T-helper 1 cell treated with Interleukin-12 subunit alpha and Interleukin-12 subunit beta and Interleukin-4 antibody, amounts not matched to agents 30 ng/mL and 1 ng/mL, for 36 hours (primary cell): ENCODE results near the gene EHD4. TPM values are rescaled to one million over a fixed set of nuclear protein-coding genes. Genes with fewer than 3 reads are reported as not detected.

Experiments used
- intact Hi-C: fragments of 100-400 bp; cut with micrococcal nuclease; formaldehyde crosslinking; loops from one replicate; pipeline ENCODE4 v1.15.1; 2024
- total RNA-seq: library from RNA; stranded (reverse); gene quantifications from 2 replicates; pipeline ENCODE4 v1.2.3, GENCODE V29; 2022

The EHD4 gene
- total RNA-seq, result 35.8 and 36.8 TPM in 2 replicates

DNA sequence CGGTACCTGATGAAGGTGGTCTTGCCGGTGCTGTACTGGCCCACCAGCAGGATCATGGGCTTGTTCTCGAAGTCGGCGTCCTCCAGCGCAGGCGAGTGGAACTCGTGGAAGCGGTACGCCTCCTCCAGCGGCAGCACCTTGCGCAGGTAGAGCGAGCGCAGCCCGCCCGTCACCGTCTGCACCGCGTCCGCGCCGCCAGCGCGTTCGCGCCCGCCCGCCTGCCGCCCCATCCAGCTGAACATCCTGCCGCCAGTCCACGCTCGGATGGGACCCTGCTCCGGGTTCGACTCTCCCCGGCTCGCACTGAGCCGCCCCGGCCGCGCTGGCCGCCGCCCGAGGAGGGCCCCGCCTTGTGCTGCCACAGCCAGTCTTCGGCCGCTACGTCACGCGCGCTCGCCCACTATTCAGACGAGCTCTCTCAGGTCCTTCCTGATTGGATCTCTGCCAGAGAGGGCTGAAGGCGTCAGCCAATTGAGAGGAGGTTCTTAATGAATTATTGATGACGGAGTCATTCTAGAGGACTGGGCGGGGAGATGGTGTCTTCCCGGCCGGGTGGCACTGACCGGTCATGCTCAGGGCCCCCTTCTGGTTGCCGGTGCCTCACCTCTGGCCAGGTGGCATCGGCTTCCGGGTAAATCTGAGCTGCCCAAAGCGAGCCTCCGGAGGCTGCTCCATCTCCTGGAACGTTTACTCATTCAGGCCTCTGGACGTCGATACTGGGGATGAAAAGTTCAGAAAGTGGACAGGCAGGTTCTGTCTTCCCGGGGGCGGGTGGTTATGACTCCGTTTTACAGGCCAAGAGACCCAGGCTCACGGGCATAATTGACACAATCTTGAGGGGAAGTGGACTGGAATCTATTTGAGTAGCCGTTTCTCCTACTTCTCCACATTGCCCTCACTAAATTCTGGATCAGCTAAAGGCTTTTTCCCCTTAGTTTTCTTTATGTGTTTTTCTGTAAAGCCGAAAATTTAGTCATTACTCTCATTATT is at the start of gene EHD4:
EHD4 (minus strand) TSS at position 305 of the 990 bp plus-strand sequence; CDS start at position 242, 63 bp downstream.
- intact Hi-C loops, result loop anchor here (1.0 to 10.0 kb wide), 12 partner anchors 144 to 1212 kb away; partner anchors contain the start of genes CCNDBP1, CHAC1, GANC and INO80

DNA sequence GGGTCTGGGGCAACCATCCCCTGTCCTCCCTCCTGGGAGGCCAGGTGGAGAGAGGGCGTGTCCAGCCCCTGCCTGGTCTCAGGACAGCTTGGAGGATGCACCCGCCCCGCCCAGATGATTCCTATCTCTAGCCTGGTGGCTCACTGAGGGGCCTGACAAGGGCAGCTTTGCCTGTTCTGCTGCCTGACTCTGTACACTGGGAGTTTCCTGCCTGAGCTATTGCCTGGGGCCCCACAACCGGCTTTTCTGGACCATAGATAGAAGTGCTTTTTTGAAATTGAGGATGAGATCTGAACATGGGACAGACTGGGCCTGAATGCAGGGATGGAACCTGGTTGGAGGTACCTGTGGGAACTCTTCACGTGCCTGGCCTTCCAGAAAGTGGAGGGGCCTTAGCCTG is 49.2 kb upstream of the EHD4 start:
- intact Hi-C loops, result no loop called here

DNA sequence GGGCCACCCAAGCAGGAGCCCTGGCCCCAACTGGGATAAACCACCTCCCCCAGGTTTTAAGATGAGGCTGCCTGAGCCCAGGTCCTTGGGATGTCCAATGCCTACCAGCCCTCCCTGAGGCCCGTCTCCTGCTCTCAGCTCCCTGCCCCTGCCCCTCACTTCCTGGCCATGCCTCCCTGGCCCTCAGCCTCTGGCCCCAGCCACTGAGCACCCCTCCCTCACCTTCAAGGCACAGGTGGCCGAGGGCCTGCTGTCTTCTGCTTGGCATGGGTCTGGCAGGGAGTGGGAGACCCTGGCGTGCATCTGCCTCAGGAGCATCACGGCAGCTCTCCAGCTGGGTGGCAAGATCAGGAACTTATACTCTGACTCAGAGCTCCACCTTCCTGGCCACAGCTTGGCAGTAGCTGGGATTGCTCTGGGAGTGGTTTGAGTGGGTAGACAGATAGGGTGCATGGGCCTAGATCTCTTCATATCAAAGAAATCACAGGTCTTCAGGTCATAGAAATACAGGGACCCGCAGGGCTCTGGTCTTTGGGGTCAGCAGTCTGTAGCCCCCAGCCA is 48.4 kb upstream of the EHD4 start, which contains the start of gene PLA2G4E:
PLA2G4E (minus strand) TSS at position 330 of the 561 bp plus-strand sequence; CDS start at position 318, 12 bp downstream.
- intact Hi-C loops, result no loop called here

DNA sequence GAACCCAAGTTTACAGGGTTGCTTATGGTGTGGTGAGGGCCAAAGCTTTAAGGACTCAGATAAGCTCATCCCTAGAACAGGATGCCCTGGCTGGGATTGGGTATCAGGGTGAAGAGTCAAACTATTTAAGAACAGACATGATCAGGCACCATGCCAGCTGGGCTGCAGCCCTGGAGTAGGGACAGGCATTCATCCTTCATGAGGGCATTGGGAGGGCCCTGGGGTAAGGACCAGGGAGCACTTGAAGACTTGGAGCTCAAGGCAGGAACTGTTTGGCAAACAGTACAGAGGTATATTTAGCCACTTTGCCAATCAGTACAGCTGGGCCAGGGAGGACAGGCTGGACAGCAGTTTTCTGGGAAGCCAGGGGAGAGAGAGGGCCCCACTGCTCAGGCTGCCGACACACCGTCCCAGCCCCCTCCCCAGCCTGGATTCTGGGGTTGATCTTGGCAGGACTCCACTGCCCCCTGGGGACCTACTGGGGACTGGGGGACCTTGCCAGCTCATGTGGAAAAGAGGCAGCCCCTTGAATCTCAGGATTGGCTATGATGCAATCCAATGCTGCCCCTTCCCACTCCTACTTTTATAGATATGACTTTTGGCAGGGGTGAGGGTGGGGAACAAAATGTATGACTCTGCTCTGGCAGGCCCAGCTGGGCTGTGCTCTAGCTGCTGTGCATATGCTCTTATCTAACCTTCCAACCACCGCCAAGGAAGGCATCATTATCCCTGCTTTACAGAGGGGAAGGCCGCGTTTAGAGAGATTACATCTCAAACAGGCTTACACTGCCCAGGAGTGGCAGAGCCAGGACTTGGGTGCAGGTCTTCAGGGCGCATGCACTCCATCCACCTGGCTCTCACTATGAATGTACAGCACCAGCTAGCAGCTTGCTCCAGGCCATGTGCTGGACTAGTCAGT is 46.2 kb upstream of the EHD4 start:
- intact Hi-C loops, result no loop called here

DNA sequence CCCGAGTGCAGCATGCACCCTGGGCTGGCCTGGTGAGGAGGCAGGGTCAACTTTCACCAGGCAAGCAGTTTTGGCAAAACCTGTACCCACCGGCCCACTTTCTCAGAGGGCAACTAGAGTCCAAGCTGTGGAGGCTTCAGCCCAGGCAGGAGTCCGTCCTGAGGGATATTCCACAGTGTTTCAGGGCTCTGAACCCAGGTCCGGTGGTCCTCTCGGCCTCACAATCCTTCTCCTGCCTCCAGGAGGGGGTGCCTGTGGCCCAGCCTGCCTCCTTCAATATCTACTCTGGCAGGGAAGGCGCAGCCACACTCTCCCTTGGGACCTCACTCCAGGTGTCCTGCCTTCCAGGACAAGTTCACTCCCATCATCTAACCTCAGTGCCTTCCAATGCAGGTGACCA is 44.6 kb upstream of the EHD4 start:
- intact Hi-C loops, result no loop called here

DNA sequence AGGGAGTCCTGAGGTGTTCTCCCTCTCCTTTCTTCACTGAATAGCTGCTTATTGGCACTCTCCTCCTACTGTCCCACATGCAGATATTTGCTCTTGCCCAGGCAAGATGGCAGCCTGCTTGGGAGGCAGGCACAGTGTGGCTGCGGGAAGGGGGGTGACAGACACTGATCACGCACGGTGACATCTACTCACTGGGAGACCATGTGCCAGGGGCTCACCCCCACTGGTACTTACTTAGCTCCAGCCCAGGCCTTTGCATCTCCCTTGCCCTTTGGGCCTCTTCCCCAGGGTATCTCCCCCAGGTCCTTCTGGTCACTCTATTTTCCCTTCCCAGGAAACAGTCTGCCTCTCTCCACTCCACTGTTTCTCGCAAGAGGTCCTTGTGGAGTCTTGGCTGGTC is 42.0 kb upstream of the EHD4 start:
- intact Hi-C loops, result no loop called here

DNA sequence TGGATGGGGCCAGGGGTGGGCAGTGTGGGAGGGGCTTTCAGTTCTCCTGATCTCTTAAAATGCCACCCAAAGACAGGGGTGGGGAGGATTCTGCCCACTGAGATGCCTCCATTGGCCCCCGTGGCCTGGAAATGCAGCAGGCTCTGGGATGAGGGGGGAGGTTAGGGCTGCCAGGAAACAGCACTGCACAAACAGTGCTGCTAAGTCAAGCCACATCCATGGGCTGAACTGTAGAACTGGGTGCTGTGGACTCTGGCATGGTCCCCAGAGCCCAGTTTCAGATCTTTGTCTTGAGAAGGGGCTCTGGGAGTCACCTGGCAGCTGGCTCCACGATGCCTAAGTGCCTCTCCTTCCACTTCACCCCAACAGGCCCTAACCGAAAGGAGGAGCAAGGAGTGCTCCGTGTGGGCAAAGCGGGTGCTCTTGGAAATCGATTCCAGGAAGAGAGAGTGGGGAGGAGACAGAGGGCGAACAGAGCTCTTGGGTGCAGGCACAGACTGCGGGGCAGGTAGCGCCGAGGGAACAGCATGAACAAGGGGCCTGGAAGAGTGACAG is 40.6 kb upstream of the EHD4 start:
- intact Hi-C loops, result no loop called here

DNA sequence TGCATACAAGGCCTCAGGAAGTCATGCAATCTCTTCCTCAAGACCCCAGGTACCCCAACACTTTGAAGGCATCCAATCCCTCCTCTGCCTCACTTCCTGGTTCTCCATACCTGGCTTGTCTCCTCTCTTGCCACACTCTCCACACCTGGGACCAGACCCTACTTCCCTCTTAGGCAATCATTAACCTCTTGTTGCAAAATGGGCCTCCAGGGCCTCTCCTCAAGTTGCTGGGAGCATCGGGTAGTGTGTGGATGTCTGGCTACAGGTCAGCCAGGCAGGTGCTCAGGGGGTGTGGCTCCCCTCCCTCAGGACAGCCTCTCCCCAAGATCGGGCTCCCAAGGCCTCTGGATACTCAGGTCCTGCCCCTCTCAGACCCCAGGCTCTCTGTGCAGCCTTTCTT is 39.9 kb upstream of the EHD4 start:
- intact Hi-C loops, result no loop called here

DNA sequence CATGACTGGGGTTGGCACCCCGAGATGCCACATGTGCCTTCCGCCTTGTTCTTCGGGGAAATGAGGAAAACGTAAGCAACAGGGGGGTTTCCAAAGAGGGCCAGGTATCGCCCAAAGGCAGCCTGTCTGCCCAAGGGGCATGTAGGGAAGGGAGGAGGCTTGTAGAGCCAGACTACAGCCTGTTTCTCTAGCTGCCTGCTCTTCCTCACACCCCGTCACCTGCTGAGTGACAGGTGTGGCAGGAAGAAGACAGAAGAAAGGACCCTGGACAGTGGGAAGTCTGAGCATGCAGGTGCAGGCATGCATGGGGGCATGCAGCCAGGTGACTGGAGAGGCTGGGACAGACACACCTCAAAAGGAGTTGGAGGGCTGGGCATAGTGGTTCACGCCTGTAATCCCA is 38.7 kb upstream of the EHD4 start:
- intact Hi-C loops, result no loop called here

DNA sequence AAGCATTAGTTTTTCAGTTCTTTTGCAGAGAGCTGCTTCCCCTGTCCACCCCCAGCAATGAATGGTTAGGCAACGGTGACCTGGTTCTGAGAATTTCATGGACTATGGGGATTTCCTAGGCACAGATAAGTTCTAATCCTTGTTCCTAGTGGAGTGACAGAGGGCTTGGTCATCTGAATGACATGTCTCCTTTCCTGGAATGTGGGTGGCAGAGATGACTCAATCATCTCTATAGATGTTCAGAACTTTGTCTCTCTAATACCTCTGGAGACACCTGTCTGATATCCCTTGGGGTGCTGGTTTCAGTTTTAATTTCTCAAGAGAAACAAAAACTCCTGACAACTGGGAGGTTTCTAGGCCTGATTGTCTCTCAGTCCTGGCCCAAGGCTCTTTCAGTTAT is 38.1 kb upstream of the EHD4 start:
- intact Hi-C loops, result no loop called here

DNA sequence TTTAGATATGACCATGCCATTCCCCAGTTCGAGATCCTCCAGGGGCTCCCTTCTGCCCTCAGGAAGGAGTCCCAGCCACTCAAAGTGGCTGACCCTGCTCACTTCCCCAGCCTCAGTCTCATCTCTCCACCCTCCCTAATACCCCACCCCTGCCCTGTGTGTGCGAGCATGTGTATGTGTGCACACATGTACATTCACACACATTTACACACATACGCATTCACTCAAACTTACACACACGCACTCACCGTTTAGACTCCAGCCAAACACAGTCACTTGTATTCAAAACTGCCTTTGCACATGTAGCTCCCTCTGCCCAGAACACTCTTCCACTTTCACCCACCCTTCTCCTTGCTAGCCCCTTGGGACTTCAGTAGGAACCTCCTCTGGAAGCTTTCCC is 37.1 kb upstream of the EHD4 start:
- intact Hi-C loops, result no loop called here

DNA sequence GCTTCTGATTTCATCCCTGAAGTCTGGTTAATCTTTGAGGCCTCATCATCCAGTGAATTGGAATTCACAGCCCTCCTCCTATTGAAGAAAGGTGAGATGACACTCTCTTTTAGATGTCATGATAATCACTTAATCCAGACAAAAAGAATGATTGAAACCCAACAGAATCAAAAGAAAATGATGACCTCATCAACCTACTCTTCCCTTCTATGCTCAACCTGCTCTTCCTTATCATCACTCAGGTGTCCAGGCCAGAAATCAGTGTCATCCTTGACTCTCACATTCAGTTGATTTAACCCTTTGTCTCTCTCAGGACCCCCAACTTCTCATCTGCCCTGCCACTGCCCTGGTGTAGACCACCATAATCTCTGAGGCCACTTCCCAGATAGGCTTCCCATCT is 36.7 kb upstream of the EHD4 start:
- intact Hi-C loops, result no loop called here

DNA sequence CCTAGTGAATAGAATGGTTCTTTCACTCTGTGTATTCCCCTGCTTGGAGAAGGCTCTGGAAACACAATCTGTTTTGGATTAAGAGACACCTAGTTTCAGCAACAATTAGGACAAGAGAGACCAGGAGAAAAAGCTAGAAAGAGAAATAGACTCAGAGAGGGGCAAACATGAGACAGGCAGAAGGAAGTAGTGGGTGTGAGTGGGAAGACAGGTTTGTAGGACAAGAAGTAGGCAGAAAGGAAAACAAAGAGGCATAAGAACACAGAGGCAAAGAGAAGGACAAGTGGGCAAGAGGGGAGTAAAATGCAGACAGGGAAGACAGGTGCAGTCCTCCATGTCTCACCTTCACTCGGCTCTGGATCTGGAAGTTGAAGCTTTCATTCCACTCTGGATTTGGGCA is 35.0 kb upstream of the EHD4 start:
- intact Hi-C loops, result no loop called here

DNA sequence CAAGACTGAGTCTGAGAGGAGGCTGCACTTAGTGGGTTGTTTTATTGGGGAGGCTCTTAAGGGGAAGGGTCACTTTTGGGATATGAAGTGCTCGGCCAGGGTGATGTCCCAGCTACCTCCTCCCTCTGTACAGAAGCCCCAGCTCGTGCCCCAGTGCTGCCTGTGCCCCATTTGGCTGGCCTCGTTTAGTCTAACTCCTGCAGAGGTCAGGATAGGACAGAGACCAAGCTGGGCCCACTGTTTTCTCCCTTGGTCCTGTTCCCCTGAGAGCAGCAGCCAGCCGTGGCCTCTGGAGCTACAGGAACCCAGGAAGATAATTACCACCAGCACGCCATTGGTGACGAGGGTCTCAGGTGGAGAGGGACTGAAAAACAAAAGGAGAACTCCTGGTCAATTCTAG is 30.0 kb upstream of the EHD4 start:
- intact Hi-C loops, result no loop called here

DNA sequence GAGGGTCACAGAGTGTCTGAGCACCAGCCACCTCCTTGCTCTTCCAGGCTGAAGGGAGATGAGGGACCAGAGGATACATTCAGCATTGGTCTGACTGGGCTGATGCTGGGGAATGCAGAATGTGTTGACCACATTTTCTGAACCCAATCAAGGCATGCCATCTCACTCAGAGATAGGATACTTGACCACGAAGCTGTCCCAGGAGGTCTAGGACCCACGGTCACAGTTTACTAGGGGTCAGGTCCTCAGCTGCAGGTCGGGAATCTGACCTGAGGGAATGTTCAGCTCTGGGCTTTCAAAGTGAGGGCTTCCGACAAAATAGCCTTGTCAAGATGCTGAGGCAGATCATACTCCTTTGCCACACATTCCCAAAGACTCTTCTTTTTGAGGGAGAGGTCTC is 28.9 kb upstream of the EHD4 start:
- intact Hi-C loops, result no loop called here

DNA sequence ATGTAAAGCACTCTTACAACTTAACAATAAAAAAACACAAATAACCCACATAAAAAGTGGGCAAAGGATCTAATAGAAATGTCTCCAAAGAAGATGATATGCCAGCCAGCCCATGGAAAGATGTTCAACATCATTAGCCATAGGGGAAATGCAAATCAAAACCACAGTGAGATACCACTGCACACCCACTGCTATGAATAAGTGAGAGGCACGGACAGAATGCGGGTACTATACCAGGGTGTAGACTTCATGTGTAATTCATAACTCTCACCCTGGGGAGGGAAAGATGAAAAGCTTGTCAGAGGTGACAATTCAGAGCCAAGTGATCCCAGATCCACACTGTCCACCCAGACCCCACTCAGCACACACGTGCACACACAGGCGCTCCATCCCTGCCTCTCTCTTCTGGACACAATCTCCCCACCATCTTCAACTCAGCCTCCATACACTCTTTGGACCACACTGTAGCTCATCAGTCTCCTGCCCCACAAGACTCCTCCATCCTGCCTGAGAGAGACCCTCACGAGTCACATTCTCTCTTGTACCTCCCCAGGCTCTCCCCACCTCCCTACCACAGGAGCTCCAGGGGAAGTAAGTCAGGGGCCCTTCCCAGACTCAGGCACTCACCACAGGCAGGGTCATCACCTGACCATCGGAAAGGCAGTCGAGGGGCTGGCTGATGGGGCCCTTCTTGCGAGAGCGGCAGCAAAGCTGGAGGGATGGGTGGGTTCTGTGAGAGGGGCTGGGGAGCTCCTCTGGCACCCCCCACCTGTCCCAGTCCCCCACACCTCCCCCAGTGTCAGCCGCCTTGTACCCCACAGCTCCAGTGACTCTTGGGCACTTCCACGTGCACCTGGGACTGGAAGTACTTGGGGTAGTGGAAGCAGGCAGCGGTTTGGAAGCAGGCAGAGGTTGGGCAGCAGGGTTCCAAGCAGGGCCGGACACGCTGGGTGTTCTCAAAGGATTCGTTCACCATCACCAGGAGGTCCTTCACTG is 27.2 kb upstream of the EHD4 start:
- intact Hi-C loops, result no loop called here

DNA sequence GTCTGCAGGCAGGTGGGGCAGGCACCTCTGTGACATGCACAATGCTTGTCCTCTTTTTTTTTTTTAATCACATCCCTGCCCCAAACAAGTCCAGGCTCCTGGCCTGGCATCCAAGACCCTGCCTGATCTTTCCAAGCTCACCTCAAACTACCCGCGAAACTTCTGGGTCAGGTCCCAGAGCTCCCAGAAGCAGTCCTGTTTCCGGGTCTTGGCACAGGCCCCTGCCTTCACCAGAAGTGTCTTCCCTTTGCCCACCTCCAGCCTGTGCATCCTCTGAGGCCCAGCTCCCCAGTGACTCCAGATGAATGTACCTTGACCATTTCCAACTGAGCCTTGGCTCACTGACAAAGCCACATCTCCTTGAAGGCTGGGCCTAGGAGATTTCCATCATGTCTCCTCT is 25.5 kb upstream of the EHD4 start:
- intact Hi-C loops, result no loop called here

DNA sequence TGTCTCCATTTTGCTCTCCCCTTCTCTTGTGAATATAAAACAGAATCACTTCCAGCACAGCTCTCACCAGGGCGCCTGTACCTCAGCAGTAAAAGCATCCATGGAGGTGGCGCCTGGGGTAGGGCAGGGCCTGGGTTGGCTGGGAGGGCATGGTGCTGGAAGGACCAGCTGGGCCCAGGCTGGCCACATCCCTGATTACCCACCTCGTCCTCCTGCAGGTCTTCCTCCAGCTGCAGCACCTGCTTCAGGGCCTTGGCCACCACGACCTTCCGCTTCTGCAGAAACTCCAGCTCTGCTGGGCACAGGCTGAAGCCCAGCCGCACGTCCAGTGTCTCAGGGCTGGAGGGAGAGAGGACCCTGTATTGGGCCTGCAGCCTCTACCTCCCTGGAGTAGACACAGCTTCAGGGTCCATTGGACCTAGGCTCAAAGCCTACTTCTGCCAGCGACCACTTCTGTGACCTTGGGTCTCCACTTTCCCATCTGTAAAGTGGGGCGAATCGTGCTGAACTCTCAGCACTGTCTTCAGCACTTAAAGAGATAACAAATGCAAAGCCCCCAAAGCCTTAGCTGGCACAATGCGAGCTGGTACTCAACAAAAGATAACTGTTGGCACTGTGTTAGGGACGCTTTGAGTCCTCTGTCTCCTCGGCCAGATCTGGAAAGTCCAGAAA is 24.7 kb upstream of the EHD4 start:
- intact Hi-C loops, result no loop called here

DNA sequence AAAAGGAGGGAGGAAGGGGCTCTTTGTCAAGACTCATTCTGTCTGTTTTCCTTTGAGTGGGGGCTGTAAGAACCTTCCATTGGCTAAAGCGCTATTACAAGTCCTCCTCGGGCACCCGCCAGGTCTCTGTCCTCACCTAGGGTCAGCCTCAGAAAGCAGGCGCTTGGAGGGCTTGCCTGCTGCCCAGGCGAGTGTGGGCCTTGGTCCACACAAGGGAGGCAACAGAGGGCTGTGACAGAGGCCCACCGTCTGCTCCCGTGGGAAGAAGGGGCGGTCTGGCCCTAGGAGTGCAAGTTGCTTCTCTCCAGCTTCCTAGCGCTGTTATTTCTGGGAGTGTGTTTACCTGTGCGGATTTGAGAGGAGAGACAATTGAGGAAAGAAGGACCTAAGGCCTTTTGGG is 24.0 kb upstream of the EHD4 start:
- intact Hi-C loops, result no loop called here
